NCI-H1436 treated with DMSO at 0.1 percent for 48 hours (cell line): ENCODE measurements around the gene SLC5A11.

Experiments used
- DNase-seq: peaks from one replicate; lab custom pipeline; 2025; lab: John Stamatoyannopoulos, UW

The SLC5A11 gene

GRCh38 chr16:24918641-24919040, 72.9 kb downstream of the SLC5A11 start:
- DNase-seq = no peak

DNA sequence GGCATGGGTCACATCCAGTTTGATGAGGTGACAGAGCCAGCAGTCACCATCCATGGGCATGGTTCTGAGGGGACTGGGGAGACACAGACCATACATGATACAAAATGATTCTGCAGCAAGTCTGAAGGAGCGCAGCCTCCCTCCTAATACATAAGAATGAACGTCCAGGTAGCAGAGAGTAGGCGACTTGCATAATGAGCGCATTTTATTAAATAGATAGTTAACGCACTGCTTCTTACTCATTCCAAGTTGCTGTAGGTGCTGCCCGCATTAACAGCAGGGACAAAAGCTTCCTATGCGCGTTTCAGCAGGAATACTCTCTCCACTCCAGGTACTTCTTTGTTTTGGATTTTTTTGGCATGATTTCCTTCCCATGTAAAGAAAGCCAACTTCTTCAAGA, 73.8 kb downstream of the SLC5A11 start:
- DNase-seq = no peak

DNA sequence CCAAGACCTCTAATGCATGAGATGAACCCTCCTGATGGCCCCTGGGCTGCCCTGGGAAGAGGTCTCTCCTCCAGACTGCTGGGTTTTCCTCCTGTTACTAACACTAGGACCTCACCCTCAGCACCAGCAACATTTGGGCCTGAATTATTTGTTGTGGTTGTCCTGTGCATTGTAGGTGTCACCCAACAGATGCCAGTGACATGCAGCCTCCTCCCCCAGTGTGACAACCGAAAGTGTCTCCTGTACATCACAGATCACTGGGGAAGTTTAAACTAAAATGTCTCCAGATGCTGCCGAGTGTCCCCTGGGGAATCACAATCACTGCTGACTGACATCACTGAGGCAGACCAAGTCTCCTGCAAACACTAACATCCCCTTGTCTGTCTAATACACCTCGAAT, 74.8 kb downstream of the SLC5A11 start:
- DNase-seq = no peak

GRCh38 chr16:24921229-24921628, 75.5 kb downstream of the SLC5A11 start:
- DNase-seq = no peak

DNA sequence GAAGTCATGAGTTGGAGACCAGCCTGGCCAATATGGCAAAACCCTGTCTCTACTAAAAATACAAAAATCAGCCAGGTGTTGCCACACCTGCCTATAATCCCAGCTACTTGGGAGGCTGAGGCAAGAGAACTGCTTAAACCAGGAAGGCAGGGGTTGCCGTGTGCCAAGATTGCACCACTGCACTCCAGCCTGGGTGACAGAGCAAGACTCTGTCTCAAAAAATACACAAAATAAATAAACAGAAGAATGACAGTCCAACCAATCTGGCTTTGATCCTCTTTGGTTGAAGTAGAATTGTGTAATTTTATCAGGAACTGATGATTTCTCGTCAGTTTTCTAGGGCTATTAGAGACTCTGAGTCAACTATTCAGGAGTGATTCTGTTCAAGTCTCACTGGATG, 79.4 kb downstream of the SLC5A11 start:
- DNase-seq = no peak

- no peak for DNase-seq
Observed at GRCh38 chr16:24929409-24929808, 83.6 kb downstream of the SLC5A11 start.

GRCh38 chr16:24930440-24930839, 84.7 kb downstream of the SLC5A11 start:
- no peak for DNase-seq

- DNase-seq = no peak
Observed at GRCh38 chr16:24931091-24931490, 85.3 kb downstream of the SLC5A11 start.

DNA sequence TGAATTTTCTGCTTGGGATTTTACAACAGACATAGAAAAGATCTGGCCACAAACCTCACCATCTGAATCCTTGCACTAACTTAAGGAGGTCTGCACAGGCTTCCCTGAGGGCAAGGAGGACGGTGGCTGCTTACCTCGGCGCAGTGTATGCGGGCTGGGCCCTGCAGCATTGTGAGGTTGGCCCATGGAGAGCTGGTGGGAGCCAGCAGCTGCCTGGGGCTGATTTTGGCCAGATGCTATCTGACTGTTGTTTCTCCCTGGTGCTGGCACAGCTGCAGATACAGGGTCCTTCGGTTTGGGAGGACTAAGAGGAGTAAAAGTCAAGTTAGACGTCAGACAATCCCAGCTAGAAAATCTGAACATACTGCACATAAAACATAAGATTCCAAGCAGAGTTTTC, 89.6 kb downstream of the SLC5A11 start:
- DNase-seq = no peak

- no peak for DNase-seq
Observed at GRCh38 chr16:24936151-24936550, 90.4 kb downstream of the SLC5A11 start.

- no peak for DNase-seq
Observed at GRCh38 chr16:24939224-24939623, 93.5 kb downstream of the SLC5A11 start.

DNA sequence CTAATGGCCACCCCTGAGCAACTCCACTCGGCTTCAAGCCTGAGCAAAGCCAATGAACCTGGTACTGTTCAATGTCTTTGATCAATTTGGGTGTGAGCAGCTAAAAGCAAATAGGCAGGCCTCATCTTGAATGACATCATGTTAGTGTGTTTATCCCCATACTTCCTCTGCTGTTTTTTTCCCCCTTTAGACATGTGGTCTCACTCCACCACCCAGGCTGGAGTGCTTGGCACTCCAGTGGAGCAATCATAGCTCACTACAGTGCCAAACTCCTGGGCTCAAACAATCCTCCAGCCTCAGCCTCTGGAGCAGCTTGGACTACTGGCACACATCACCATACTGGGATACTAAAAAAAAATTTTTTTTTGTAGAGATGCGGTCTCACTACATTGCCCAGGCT, 94.0 kb downstream of the SLC5A11 start:
- no peak for DNase-seq

DNA sequence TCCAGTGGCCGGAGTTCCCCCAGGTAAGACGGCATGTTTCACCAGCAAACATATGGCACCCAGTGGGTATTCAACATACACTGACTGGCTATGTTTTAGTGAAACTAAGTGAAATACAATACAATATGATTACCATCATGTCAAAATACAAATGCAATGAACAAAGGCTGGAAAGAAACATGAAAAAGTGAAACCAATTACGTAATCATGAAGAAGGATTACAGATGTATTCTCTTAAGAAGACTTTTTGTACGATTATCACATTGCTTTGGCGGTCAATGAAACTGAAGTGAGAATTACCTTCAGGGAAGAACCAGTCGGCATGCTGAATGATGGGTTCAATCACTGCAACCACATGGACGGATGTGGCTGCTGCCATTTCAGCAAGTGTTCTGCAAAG, 97.7 kb downstream of the SLC5A11 start:
- DNase-seq = no peak

- DNase-seq = no peak
Observed at GRCh38 chr16:24944206-24944605, 98.4 kb downstream of the SLC5A11 start.

- DNase-seq = no peak
Observed at GRCh38 chr16:24946155-24946554, 100.4 kb downstream of the SLC5A11 start.

DNA sequence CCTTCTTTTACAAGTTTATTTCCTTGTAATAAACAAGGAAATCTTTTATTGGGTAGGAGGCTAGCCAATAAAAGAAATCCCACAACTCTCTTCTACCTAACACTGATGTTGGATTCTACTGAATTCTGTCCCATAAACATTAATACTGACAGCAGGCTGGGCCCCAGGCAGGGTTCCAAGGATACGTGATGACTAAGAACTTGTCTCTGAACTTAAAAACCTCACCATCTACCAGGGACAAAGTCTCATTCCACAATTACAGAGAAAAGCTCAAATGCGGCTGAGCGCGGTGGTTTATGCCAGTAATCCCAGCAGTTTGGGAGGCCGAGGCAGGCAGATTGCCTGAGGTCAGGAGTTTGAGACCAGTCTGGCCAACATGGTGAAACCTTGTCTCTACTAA, 104.5 kb downstream of the SLC5A11 start:
- DNase-seq = no peak

DNA sequence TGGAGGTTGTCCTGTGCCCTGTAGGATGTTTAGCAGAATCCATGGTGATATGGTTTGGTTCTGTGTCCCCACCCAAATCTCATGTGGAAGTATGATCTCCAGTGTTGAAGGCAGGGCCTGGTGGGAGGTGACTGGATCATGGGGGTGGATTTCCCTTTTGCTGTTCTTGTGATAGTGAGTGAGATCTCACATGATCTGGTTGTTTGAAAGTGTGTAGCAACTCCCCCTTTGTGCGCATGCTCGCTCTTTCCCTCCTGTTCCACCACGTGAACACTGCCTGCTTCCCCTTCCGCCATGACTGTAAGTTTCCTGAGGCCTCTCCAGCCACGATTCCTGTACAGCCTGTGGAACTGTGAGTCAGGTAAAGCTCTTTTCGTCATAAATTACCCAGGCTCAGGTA, 107.5 kb downstream of the SLC5A11 start:
- DNase-seq = no peak

DNA sequence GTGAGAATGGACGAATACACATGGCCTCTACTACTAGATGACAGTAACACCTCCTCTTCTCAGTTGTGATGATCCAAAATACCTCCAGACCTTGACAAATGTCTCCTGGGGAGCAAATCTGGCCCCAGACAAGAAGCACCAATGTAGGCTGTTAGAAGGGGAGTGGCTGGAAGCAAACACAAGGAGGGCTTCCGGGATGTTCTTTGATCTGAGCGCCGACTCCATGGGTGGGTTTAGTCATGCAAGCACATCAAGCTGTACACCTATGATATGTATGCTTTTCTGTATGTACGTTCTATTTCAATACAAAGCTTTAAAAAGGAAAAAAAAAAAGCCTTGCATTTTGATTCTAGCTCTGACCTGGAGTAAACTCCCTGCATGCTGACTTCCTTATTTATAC, 108.0 kb downstream of the SLC5A11 start:
- DNase-seq = no peak

GRCh38 chr16:24954137-24954536, 108.4 kb downstream of the SLC5A11 start:
- no peak for DNase-seq

DNA sequence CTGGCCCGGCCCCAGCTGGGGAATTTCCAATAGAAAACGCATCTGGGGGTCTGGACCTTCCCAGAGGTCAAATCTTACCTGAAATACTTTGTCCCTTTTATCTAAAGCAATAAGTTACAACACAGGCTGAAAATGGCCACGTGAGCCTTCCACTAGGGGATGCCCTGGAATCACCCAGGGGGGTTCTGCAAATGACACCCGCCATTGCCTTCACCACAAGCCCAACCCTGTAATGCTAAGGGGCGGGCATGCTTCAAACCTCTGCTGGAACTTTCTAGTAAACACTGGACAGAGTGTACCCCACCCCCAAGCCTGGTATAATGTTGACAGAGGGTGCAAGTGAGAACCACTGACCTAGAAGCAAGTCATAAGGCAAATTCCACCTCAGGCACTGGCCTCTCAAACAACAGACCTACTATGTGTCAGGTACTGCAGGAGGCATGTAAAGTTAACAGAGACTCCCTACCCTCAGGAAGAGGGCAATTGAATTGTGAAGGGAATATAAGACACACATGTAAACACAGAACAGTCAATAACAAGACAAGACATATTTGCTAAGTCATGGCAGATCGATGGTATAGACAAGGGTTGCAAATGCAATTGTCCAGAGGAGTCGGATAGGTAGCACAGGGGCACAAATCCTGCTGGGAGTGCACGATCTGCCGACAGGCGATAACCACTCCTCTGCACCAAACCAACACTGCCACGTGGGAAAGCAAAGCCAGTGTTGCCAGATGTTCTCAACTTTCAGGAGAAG, 110.4 kb downstream of the SLC5A11 start:
- no peak for DNase-seq

DNA sequence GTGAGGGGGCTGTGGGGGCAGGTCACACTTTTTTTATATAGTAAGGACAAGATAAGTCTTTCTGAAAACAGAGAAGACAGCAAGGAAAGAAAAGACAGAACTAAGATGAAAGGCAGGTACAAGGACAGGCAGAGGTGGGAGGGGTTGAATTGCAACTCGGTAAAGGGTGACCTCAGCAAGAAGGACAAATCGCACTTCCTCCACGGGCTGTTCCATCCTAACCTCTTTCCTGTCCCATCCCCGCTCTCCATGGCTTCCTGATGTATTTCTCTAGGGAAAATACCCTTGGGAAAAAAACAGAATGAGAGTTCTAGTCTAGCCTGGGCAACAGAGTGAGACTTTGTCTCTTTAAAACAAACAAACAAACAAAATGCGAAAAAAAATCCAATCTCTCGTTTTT, 112.1 kb downstream of the SLC5A11 start:
- no peak for DNase-seq
